LNCaP clone FGC (cell line): ENCODE data around the gene ASPSCR1.

Experiments used
- DNase-seq: peaks from one replicate; pipeline ENCODE4 v3.0.0-alpha.2; 2011; ENCODE audit warnings: low read depth
- H3K4me3 ChIP-seq: 2 replicates; pipeline ENCODE4 v1.5.1; 2011; ENCODE audit warnings: mild to moderate bottlenecking, low read depth, low read length, control low read depth
- CTCF ChIP-seq: IDR thresholded peaks from 2 replicates; pipeline ENCODE4 v1.5.1; 2012; ENCODE audit warnings: mild to moderate bottlenecking; ENCODE audit not compliant: control insufficient read depth, insufficient read depth; ENCODE audit errors: extremely low read depth

ASPSCR1 gene

GRCh38 chr17:82054351-82055022, 77.1 kb downstream of the ASPSCR1 start:
- DNase-seq = no peak
- no peak for TF ChIP-seq CTCF
- H3K4me3 ChIP-seq = no peak overlapping the region

GRCh38 chr17:82055023-82055964, 77.9 kb downstream of the ASPSCR1 start:
- no peak for TF ChIP-seq CTCF
- no peak overlapping the region for H3K4me3 ChIP-seq
- DNase-seq = no peak

GRCh38 chr17:82055965-82056728, 78.7 kb downstream of the ASPSCR1 start:
- TF ChIP-seq CTCF = no peak

GRCh38 chr17:82056729-82057621, 79.5 kb downstream of the ASPSCR1 start:
- H3K4me3 ChIP-seq = no peak overlapping the region
- no peak for DNase-seq
- TF ChIP-seq CTCF = no peak

More at GRCh38 chr17:82055965-82056728, 78.7 kb downstream of the ASPSCR1 start:
- no peak for DNase-seq
- no peak overlapping the region for H3K4me3 ChIP-seq

- TF ChIP-seq CTCF = no peak
- H3K4me3 ChIP-seq = no peak overlapping the region
- no peak for DNase-seq
These were observed 80.9 kb downstream of the ASPSCR1 start for GRCh38 chr17:82058230-82058854.
